Astrocyte of the spinal cord (primary cell): ENCODE data around the gene HAPLN1.
A peak's percentile ranks its signal among the peaks of the same experiment; 100 is the strongest.

Source experiments
- DNase-seq: peaks from one replicate; pipeline ENCODE4 v3.0.0; 2011; ENCODE audit warnings: low read depth, low spot score
- H3K4me3 ChIP-seq: 2 replicates; pipeline ENCODE4 v1.5.1; 2011; ENCODE audit warnings: low read depth, mild to moderate bottlenecking, low read length, moderate library complexity
- CTCF ChIP-seq: IDR thresholded peaks from 2 replicates; pipeline ENCODE4 v1.5.1; 2012; ENCODE audit warnings: low read depth, mild to moderate bottlenecking, low read length, inconsistent platforms
- in situ Hi-C: cut with HindIII; loops from 2 replicates; pipeline ENCODE4 v1.10.0; 2017; ENCODE audit warnings: low sequenced_read_pairs

The HAPLN1 gene

GRCh38 chr5:83720836-83721537 lies at the start of gene HAPLN1:
Gene HAPLN1 (minus strand): TSS chr5:83720855. CDS start chr5:83673523, 47,332 bp downstream.
- peak within 1 kb of the TSS; percentile 54 for H3K4me3 ChIP-seq
- peak; percentile 53 for DNase-seq
- no peak for TF ChIP-seq CTCF
- in situ Hi-C loops: no loop called here

- DNase-seq: peak; percentile 52
- no peak for TF ChIP-seq CTCF
- in situ Hi-C loops: no loop called here
Measured at GRCh38 chr5:83767409-83767992, 46.8 kb upstream of the HAPLN1 start.

GRCh38 chr5:83764101-83764500 lies 43.4 kb upstream of the HAPLN1 start:
- no peak for TF ChIP-seq CTCF
- in situ Hi-C loops: no loop called here
- peak; percentile 19 for DNase-seq
- no peak overlapping the region for H3K4me3 ChIP-seq

More at GRCh38 chr5:83767409-83767992, 46.8 kb upstream of the HAPLN1 start:
- H3K4me3 ChIP-seq: no peak overlapping the region

GRCh38 chr5:83760579-83760978 lies 39.9 kb upstream of the HAPLN1 start:
- TF ChIP-seq CTCF: no peak
- DNase-seq: no peak
- H3K4me3 ChIP-seq: no peak overlapping the region
- in situ Hi-C loops: no loop called here

- in situ Hi-C loops: no loop called here
- DNase-seq: no peak
- no peak overlapping the region for H3K4me3 ChIP-seq
- no peak for TF ChIP-seq CTCF
Measured at GRCh38 chr5:83752700-83753099, 32.0 kb upstream of the HAPLN1 start.

GRCh38 chr5:83751201-83751600 lies 30.5 kb upstream of the HAPLN1 start:
- no peak for TF ChIP-seq CTCF
- no peak overlapping the region for H3K4me3 ChIP-seq
- in situ Hi-C loops: no loop called here
- DNase-seq: no peak
